Loucy (cell line): ENCODE measurements around the gene ZDHHC11.

Source experiments
- H2AFZ ChIP-seq: fragments of 200-600 bp; sonication (generic); 2 replicates; pipeline ENCODE4 v1.6.0; 2016; ENCODE audit warnings: antibody characterized with exemption, mild to moderate bottlenecking, low read length, moderate library complexity
- H3F3A ChIP-seq: fragments of 200-600 bp; 2 replicates; pipeline ENCODE4 v1.6.0; 2016; ENCODE audit warnings: antibody characterized with exemption, low read depth, mild to moderate bottlenecking
- H3K27me3 ChIP-seq: fragments of 200-600 bp; sonication (generic); 2 replicates; pipeline ENCODE4 v1.6.1; 2014; ENCODE audit warnings: low read length, mild to moderate bottlenecking; ENCODE audit not compliant: insufficient read depth, poor library complexity, severe bottlenecking
- H3K36me3 ChIP-seq: fragments of 200-600 bp; sonication (generic); 2 replicates; pipeline ENCODE4 v1.6.1; 2016; ENCODE audit warnings: low read length; ENCODE audit not compliant: insufficient read depth
- H3K4me1 ChIP-seq: fragments of 200-600 bp; sonication (generic); 2 replicates; pipeline ENCODE4 v1.5.1; 2014; ENCODE audit warnings: low read length, mild to moderate bottlenecking; ENCODE audit not compliant: insufficient read depth, poor library complexity, severe bottlenecking
- H3K4me2 ChIP-seq: fragments of 200-600 bp; sonication (generic); 2 replicates; pipeline ENCODE4 v1.6.0; 2014; ENCODE audit warnings: antibody characterized with exemption, low read length, low read depth, mild to moderate bottlenecking; ENCODE audit not compliant: poor library complexity, severe bottlenecking
- H3K4me3 ChIP-seq: fragments of 200-600 bp; sonication (generic); 2 replicates; pipeline ENCODE4 v1.5.1; 2014; ENCODE audit warnings: low read length, mild to moderate bottlenecking, mixed read lengths; ENCODE audit not compliant: poor library complexity, severe bottlenecking
- H3K79me2 ChIP-seq: fragments of 200-600 bp; sonication (generic); 2 replicates; pipeline ENCODE4 v1.6.1; 2014; ENCODE audit warnings: low read length; ENCODE audit not compliant: insufficient read depth
- H3K9ac ChIP-seq: fragments of 200-600 bp; sonication (generic); 2 replicates; pipeline ENCODE4 v1.6.0; 2014; ENCODE audit warnings: mild to moderate bottlenecking, low read depth, low read length, moderate library complexity; ENCODE audit not compliant: poor library complexity, severe bottlenecking
- H3K9me2 ChIP-seq: fragments of 200-600 bp; sonication (generic); replicated peaks from 2 replicates; pipeline ENCODE4 v1.6.1; 2016; ENCODE audit warnings: low read depth, low read length, mixed read lengths
- H3K9me3 ChIP-seq: fragments of 200-600 bp; sonication (generic); 2 replicates; pipeline ENCODE4 v1.6.1; 2014; ENCODE audit warnings: mild to moderate bottlenecking, antibody characterized with exemption, low read length, low read depth; ENCODE audit not compliant: insufficient read depth
- H4K20me1 ChIP-seq: fragments of 200-600 bp; sonication (generic); 2 replicates; pipeline ENCODE4 v1.6.0; 2014; ENCODE audit warnings: antibody characterized with exemption, low read length, mild to moderate bottlenecking; ENCODE audit not compliant: insufficient read depth, poor library complexity, severe bottlenecking
- EZH2phosphoT487 ChIP-seq: fragments of 200-600 bp; IDR thresholded peaks from 2 replicates; pipeline ENCODE4 v1.6.1; 2018; ENCODE audit warnings: antibody characterized with exemption, mild to moderate bottlenecking, moderate library complexity, borderline replicate concordance
- TF ChIP-seq, protein P1 (sequence below): fragments of 200-600 bp; sonication (generic); conservative IDR thresholded peaks from 2 replicates; pipeline ENCODE4 v1.5.1; 2014; ENCODE audit warnings: mild to moderate bottlenecking, antibody characterized with exemption, low read length

ZDHHC11 gene

GRCh38 chr5:761854-762710 lies 88.7 kb downstream of the ZDHHC11 start:
- TF ChIP-seq, protein P1, sequence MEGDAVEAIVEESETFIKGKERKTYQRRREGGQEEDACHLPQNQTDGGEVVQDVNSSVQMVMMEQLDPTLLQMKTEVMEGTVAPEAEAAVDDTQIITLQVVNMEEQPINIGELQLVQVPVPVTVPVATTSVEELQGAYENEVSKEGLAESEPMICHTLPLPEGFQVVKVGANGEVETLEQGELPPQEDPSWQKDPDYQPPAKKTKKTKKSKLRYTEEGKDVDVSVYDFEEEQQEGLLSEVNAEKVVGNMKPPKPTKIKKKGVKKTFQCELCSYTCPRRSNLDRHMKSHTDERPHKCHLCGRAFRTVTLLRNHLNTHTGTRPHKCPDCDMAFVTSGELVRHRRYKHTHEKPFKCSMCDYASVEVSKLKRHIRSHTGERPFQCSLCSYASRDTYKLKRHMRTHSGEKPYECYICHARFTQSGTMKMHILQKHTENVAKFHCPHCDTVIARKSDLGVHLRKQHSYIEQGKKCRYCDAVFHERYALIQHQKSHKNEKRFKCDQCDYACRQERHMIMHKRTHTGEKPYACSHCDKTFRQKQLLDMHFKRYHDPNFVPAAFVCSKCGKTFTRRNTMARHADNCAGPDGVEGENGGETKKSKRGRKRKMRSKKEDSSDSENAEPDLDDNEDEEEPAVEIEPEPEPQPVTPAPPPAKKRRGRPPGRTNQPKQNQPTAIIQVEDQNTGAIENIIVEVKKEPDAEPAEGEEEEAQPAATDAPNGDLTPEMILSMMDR = no peak
- TF ChIP-seq EZH2phosphoT487 = no peak
- Histone ChIP-seq H3K4me1 (no peaks in the 10 kb centered on the region), H3F3A (no peaks in the 10 kb centered on the region), H3K4me2 (no peak overlapping the region), H3K27me3 (no peaks in the 10 kb centered on the region), H3K9me3 (no peaks in the 10 kb centered on the region; the same call in 1 of the 2 replicates), H3K36me3 (no peaks in the 10 kb centered on the region), H4K20me1 (no peaks in the 10 kb centered on the region), H3K9ac (no peak overlapping the region), H3K4me3 (no peak overlapping the region), H3K79me2 (no peaks in the 10 kb centered on the region), H3K9me2 (no peaks in the 10 kb centered on the region), H2AFZ (no peak overlapping the region)

GRCh38 chr5:761059-761771 lies 89.6 kb downstream of the ZDHHC11 start:
- Histone ChIP-seq H3K4me3 (no peak overlapping the region), H2AFZ (no peak overlapping the region), H3K9me2 (no peaks in the 10 kb centered on the region), H3F3A (no peaks in the 10 kb centered on the region), H3K4me1 (no peaks in the 10 kb centered on the region), H3K27me3 (no peaks in the 10 kb centered on the region), H4K20me1 (no peaks in the 10 kb centered on the region), H3K9ac (no peak overlapping the region), H3K79me2 (no peaks in the 10 kb centered on the region), H3K4me2 (no peak overlapping the region), H3K36me3 (no peaks in the 10 kb centered on the region), H3K9me3 (no peaks in the 10 kb centered on the region; the same call in 1 of the 2 replicates)
- TF ChIP-seq EZH2phosphoT487 = no peak
- TF ChIP-seq, protein P1 = no peak

GRCh38 chr5:760363-761058 lies 90.3 kb downstream of the ZDHHC11 start:
- Histone ChIP-seq H2AFZ (no peak overlapping the region), H3K9me2 (no peaks in the 10 kb centered on the region), H3K27me3 (no peaks in the 10 kb centered on the region)

More at GRCh38 chr5:760363-761058, 90.3 kb downstream of the ZDHHC11 start:
- Histone ChIP-seq H3K4me3 (no peak overlapping the region), H3K4me2 (no peak overlapping the region), H3K9ac (no peak overlapping the region), H3F3A (no peaks in the 10 kb centered on the region), H3K36me3 (no peaks in the 10 kb centered on the region), H3K79me2 (no peaks in the 10 kb centered on the region), H3K9me3 (no peaks in the 10 kb centered on the region; the same call in 1 of the 2 replicates), H4K20me1 (no peaks in the 10 kb centered on the region), H3K4me1 (no peaks in the 10 kb centered on the region)
- TF ChIP-seq, protein P1 = no peak
- no peak for TF ChIP-seq EZH2phosphoT487
